ENCODE results near the gene SLC26A2.
A peak's percentile ranks its signal among the peaks of the same experiment; 100 is the strongest.

The SLC26A2 gene

DNA sequence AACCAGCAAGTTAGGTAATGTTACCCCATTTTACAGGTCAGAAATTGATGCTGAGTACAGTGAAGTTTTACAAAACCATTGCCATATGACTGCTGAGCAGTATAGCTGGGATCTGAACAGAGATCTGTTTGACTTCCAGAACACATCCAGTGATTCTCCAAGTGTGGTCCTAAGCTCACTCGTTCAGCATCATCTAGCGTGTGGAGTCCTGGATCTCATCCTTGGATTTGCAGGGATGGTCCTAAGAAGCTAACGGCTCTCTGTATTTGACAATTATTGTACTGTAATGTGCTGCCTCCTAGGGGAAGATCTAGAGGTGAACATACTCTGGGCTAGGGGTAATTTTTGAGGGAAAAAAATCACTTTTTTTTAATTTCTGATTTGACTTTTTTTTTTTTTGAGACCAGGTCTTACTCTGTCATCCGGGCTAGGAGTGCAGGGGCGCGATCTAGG lies 1.4 kb downstream of the SLC26A2 start (continued):
- TF ChIP-seq ZXDB (tag by site-specific recombination; IDR thresholded peaks at IDR 0.05): no peak
- TF ChIP-seq MYNN (tag by site-specific recombination; IDR thresholded peaks at IDR 0.05; ENCODE audit: borderline replicate concordance): no peak
- TF ChIP-seq, protein P1, sequence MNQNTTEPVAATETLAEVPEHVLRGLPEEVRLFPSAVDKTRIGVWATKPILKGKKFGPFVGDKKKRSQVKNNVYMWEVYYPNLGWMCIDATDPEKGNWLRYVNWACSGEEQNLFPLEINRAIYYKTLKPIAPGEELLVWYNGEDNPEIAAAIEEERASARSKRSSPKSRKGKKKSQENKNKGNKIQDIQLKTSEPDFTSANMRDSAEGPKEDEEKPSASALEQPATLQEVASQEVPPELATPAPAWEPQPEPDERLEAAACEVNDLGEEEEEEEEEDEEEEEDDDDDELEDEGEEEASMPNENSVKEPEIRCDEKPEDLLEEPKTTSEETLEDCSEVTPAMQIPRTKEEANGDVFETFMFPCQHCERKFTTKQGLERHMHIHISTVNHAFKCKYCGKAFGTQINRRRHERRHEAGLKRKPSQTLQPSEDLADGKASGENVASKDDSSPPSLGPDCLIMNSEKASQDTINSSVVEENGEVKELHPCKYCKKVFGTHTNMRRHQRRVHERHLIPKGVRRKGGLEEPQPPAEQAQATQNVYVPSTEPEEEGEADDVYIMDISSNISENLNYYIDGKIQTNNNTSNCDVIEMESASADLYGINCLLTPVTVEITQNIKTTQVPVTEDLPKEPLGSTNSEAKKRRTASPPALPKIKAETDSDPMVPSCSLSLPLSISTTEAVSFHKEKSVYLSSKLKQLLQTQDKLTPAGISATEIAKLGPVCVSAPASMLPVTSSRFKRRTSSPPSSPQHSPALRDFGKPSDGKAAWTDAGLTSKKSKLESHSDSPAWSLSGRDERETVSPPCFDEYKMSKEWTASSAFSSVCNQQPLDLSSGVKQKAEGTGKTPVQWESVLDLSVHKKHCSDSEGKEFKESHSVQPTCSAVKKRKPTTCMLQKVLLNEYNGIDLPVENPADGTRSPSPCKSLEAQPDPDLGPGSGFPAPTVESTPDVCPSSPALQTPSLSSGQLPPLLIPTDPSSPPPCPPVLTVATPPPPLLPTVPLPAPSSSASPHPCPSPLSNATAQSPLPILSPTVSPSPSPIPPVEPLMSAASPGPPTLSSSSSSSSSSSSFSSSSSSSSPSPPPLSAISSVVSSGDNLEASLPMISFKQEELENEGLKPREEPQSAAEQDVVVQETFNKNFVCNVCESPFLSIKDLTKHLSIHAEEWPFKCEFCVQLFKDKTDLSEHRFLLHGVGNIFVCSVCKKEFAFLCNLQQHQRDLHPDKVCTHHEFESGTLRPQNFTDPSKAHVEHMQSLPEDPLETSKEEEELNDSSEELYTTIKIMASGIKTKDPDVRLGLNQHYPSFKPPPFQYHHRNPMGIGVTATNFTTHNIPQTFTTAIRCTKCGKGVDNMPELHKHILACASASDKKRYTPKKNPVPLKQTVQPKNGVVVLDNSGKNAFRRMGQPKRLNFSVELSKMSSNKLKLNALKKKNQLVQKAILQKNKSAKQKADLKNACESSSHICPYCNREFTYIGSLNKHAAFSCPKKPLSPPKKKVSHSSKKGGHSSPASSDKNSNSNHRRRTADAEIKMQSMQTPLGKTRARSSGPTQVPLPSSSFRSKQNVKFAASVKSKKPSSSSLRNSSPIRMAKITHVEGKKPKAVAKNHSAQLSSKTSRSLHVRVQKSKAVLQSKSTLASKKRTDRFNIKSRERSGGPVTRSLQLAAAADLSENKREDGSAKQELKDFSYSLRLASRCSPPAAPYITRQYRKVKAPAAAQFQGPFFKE (tag by site-specific recombination; IDR thresholded peaks at IDR 0.05; ENCODE audit: borderline replicate concordance): no peak

DNA sequence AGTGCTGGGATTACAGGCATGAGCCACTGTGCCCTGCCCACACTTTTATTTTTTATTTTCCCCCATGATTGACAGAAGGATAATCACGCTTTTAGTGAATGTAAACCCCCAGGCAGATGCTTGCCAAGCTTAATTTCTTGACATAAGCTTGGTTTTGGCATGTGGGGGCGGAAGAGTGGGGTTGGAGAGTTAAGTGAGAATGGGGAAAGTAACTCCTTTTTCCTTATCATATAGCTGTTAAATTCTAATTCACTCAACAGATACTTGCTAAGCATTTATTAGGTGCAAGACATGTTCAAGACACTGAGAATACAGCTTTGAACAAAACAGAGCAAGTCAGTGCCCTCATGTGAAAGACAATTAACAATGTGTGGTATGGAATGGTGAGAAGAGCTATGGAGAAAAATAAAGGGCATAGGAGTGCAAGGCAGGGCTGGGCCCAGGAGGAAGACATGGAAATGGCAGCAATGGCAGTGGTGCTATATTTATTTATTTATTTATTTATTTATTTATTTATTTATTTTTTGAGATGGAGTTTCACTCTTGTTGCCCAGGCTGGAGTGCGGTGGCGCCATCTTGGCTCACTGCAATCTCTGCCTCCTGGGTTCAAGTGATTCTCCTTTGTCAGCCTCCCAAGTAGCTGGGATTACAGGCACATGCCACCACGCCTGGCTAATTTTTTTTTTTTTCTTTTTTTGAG lies 2.2 kb downstream of the SLC26A2 start:
- Histone ChIP-seq H3K9me3 (ENCODE audit: control insufficient read depth, insufficient read depth, low read depth, low read length) (no peaks in the 10 kb centered on the region), H3K27ac (ENCODE audit: extremely low read depth, low read depth, low read length) (no peak overlapping the region), H3K4me1 (ENCODE audit: control insufficient read depth, insufficient read depth, low read length) (no peaks in the 10 kb centered on the region), H3K4me3 (ENCODE audit: low read depth, low read length) (no peak overlapping the region), H3K36me3 (ENCODE audit: control insufficient read depth in 2 of 2, insufficient read depth in 1 of 2, low read length in 2 of 2) (peaks cover 0 to 2% of the 10 kb centered on the region in 2 experiments; a peak in 1 of 3 replicates)
- CTCF ChIA-PET: interaction anchor here (0.6 to 6.8 kb wide), 23 partner anchors 9 to 367 kb away, joined by 3 to 175 read pairs (median 5); no protein-coding TSS in a partner anchor
- POLR2A ChIA-PET: interaction anchor here (0.6 to 2.8 kb wide), 8 partner anchors 38 to 602 kb away, joined by 3 to 9 read pairs (median 3); partner anchors contain the start of genes HMGXB3 and TIGD6
- TF ChIP-seq ZNF404 (tag by site-specific recombination; IDR thresholded peaks at IDR 0.05) (peak; percentile 92), ZNF239 (tag by site-specific recombination; IDR thresholded peaks at IDR 0.05) (no peak), ZNF10 (tag by site-specific recombination; IDR thresholded peaks at IDR 0.05) (no peak; the same call in 1 of the 2 replicates), ZNF626 (tag by site-specific recombination; IDR thresholded peaks at IDR 0.05) (no peak), ZBTB48 (tag by site-specific recombination; IDR thresholded peaks at IDR 0.05) (no peak), ZNF660 (tag by site-specific recombination; IDR thresholded peaks at IDR 0.05) (no peak), YY2 (tag by site-specific recombination; IDR thresholded peaks at IDR 0.05) (no peak), ZFP3 (tag by site-specific recombination; IDR thresholded peaks at IDR 0.05; ENCODE audit: low read depth) (no peak), ZNF248 (tag by site-specific recombination; IDR thresholded peaks at IDR 0.05) (no peak), ZNF677 (tag by site-specific recombination; IDR thresholded peaks at IDR 0.05) (no peak), SP3 (tag by site-specific recombination; IDR thresholded peaks at IDR 0.05) (peak; percentile 42; the same call in 1 of the 2 replicates), ZNF292 (tag by site-specific recombination; IDR thresholded peaks at IDR 0.05; ENCODE audit: borderline replicate concordance, low read depth) (peak; percentile 69; the same call in 1 of the 2 replicates), GLIS1 (tag by site-specific recombination; IDR thresholded peaks at IDR 0.05) (0 out of 2 replicates have a peak, but pooled peaks have one; percentile 4), ZNF426 (tag by site-specific recombination; IDR thresholded peaks at IDR 0.05) (peak; percentile 95), ZNF266 (tag by site-specific recombination; IDR thresholded peaks at IDR 0.05; ENCODE audit: low read depth) (peak; percentile 95), SCRT2 (tag by site-specific recombination; IDR thresholded peaks at IDR 0.05) (no peak), OSR2 (tag by site-specific recombination; IDR thresholded peaks at IDR 0.05) (no peak)
- TF ChIP-seq, protein P2, sequence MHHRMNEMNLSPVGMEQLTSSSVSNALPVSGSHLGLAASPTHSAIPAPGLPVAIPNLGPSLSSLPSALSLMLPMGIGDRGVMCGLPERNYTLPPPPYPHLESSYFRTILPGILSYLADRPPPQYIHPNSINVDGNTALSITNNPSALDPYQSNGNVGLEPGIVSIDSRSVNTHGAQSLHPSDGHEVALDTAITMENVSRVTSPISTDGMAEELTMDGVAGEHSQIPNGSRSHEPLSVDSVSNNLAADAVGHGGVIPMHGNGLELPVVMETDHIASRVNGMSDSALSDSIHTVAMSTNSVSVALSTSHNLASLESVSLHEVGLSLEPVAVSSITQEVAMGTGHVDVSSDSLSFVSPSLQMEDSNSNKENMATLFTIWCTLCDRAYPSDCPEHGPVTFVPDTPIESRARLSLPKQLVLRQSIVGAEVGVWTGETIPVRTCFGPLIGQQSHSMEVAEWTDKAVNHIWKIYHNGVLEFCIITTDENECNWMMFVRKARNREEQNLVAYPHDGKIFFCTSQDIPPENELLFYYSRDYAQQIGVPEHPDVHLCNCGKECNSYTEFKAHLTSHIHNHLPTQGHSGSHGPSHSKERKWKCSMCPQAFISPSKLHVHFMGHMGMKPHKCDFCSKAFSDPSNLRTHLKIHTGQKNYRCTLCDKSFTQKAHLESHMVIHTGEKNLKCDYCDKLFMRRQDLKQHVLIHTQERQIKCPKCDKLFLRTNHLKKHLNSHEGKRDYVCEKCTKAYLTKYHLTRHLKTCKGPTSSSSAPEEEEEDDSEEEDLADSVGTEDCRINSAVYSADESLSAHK (tag by site-specific recombination; IDR thresholded peaks at IDR 0.05): no peak
- TF ChIP-seq, protein P1 (tag by site-specific recombination; IDR thresholded peaks at IDR 0.05; ENCODE audit: borderline replicate concordance): no peak

Measured in HEK293 (cell line).